AG04449 (cell line): ENCODE results near the gene HRK.

ENCODE experiments used
- CTCF ChIA-PET: fragments of 350-600 bp; formaldehyde crosslinking; extraction: SDS; loops from one replicate; lab custom pipeline; 2021; ENCODE audit warnings: antibody characterized with exemption; lab: Yijun Ruan, JAX
- POLR2A ChIA-PET: fragments of 400-600, 350-600 bp; formaldehyde crosslinking; extraction: SDS; loops from one replicate; lab custom pipeline; 2020; ENCODE audit warnings: antibody characterized with exemption, inconsistent platforms; lab: Yijun Ruan, JAX
- DNase-seq: peaks from one replicate; pipeline ENCODE4 v3.0.0-alpha.2; 2010; ENCODE audit warnings: low read depth, low spot score
- H3K4me3 ChIP-seq: 2 replicates; pipeline ENCODE4 v1.5.1; 2011; ENCODE audit warnings: low read depth, mild to moderate bottlenecking, control low read depth, low read length
- TF ChIP-seq, protein P1 (sequence below): IDR thresholded peaks from one replicate; pipeline ENCODE4 v1.5.1; 2011; ENCODE audit warnings: mild to moderate bottlenecking, moderate library complexity, low read length, control low read depth, inconsistent platforms; ENCODE audit not compliant: insufficient read depth; ENCODE audit errors: missing control alignments

The HRK gene

DNA sequence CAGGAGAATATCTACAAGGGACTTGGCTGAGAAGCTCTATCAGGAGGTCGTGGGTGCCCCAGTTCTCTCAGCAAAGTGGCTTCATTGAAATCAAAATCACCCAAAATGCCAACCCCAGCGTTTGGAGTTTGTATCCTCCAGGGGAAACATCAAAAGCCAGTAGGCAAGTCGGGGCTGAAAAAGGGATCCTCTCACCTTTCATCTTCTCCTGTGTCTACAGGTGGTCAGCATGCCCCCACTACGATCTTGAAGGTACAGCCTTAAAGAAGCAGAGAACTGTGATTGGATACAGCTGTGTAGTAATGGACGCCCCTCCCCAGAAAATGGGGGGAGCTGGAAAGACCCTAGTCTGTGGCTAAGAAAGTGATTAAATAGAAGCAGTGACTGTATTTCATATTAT, 22.2 kb downstream of the HRK start:
- no peak overlapping the region for H3K4me3 ChIP-seq
- TF ChIP-seq, protein P1, sequence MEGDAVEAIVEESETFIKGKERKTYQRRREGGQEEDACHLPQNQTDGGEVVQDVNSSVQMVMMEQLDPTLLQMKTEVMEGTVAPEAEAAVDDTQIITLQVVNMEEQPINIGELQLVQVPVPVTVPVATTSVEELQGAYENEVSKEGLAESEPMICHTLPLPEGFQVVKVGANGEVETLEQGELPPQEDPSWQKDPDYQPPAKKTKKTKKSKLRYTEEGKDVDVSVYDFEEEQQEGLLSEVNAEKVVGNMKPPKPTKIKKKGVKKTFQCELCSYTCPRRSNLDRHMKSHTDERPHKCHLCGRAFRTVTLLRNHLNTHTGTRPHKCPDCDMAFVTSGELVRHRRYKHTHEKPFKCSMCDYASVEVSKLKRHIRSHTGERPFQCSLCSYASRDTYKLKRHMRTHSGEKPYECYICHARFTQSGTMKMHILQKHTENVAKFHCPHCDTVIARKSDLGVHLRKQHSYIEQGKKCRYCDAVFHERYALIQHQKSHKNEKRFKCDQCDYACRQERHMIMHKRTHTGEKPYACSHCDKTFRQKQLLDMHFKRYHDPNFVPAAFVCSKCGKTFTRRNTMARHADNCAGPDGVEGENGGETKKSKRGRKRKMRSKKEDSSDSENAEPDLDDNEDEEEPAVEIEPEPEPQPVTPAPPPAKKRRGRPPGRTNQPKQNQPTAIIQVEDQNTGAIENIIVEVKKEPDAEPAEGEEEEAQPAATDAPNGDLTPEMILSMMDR = no peak
- DNase-seq = no peak

DNA sequence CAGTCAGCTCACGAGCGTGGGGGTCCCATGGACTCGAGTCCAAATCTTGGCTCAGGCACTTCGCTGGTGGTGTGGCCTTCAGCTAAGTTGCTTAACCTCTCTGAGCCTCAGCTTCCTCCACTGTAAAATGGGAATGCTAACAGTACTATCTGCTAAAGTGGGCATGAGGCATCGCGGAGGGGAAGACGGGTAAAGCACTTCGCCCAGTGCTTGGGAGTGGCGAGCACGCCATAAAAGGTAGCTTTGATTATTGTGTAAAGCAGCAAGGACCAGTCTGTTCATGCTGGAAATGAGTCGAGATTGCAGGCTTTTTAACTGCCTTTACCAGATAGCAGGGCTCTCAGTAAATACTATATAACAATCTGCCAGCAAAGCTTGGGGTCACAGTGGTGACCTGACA, 24.5 kb downstream of the HRK start:
- CTCF ChIA-PET = interaction anchor here (1.1 kb wide), 1 partner anchor 13 kb away, joined by 4 read pairs; no protein-coding TSS in a partner anchor
- TF ChIP-seq, protein P1 = no peak
- POLR2A ChIA-PET = no interaction called here
- no peak overlapping the region for H3K4me3 ChIP-seq
- no peak for DNase-seq

More for the DNA sequence above, 22.2 kb downstream of the HRK start:
- POLR2A ChIA-PET = interaction anchor here (0.6 kb wide), 1 partner anchor 87 kb away, joined by 3 read pairs; no protein-coding TSS in a partner anchor
- CTCF ChIA-PET = interaction anchor here (0.6 kb wide), 1 partner anchor 855 kb away, joined by 3 read pairs; no protein-coding TSS in a partner anchor

DNA sequence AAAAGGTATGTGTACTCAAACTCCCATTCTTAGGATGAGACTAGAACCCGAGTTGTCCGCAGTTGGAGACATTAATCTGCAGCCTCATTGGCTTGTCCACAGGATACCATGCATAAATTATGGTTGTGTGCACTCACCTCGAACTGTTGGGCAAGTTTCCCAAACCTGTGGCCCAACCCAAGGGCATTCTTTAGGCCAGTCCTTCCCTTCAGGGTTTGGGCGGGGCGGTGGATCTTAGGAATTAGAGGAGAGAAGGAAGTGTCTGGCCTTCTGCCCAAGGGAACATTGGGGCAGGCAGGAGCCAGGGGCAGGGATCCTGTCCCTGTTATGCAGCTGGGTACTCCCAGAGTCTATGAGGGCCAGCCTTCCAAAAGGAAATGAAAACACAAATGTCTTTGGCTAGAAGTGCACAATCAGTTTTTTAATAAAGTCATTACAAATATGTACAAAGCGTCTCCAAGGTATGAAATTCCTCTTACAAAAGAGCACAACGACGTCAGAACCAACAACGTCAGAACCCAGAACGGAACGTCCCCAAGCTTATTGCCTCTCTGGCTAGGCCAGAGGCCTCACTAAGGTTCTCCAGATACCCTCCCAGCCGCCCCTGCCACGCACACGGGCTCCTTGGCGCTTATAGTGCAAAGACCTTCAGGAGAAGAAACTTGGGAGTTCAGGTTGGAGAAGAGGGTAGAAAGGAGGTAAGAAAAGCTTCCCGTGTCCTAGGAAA, 25.3 kb downstream of the HRK start:
- DNase-seq = no peak
- TF ChIP-seq, protein P1 = no peak
- CTCF ChIA-PET = interaction anchor here (1.1 kb wide), 1 partner anchor 14 kb away, joined by 4 read pairs; no protein-coding TSS in a partner anchor
- POLR2A ChIA-PET = no interaction called here
- H3K4me3 ChIP-seq = no peak overlapping the region

DNA sequence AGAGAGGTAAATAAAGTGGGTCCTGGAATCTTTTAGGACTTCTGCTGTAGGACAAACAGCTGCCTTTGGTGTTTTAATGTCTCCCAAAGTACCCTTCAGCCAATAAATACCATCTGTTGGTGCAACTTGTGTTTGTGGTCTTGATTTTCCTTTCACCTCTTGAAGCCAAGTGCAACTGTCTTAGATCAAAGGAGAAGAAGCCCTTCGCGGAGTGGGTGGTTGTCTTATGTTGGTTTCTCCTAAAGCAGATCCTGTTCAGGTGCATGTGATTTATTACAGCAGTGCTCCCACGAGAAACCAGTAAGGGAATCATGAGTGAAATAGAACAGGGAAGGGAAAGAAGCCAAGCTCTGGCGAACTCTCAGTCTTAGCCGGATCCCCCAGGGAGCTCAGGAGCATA, 27.7 kb downstream of the HRK start:
- POLR2A ChIA-PET = no interaction called here
- TF ChIP-seq, protein P1 = no peak
- H3K4me3 ChIP-seq = no peak overlapping the region
- DNase-seq = no peak
- CTCF ChIA-PET = no interaction called here

DNA sequence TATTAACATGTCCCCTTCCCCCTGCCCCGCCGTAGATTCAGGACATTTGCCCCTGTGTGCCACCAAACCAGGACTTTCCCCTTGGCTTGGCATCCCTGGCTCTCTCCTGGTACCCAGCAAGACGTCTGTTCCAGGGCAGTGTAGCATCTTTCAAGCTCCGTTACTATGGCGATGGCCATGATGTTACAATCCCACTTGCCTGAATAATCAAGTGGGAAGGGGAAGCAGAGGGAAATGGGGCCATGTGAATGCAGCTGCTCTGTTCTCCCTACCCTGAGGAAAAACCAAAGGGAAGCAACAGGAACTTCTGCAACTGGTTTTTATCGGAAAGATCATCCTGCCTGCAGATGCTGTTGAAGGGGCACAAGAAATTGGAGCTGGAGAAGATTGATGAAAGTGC, 28.9 kb downstream of the HRK start:
- no peak for DNase-seq
- TF ChIP-seq, protein P1 = no peak
- no peak overlapping the region for H3K4me3 ChIP-seq
- ChIA-PET POLR2A (no interaction called here), CTCF (no interaction called here)

DNA sequence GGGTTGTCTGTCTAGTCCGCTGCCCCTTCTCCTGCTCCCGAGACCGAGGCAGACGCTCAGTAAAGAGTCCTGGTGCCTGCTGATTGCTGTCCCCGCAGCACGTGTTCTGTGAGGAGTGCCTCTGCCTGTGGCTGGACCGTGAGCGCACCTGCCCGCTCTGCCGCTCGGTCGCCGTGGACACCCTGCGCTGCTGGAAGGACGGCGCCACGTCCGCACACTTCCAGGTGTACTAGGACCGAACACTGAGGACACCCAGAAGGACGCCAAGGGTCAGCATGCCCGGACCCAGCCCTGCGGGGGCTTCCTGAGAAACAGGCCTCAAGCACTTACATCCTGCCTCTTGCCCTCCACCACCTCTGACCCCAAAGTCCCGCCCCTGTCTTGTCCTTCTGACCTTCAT, 32.0 kb downstream of the HRK start:
- ChIA-PET CTCF (no interaction called here), POLR2A (no interaction called here)
- no peak overlapping the region for H3K4me3 ChIP-seq
- no peak for DNase-seq
- TF ChIP-seq, protein P1 = no peak
